Activated CD8-positive, alpha-beta memory T cell treated with anti-CD3 and anti-CD28 coated beads for 4 hours (primary cell): ENCODE results near the gene PDCD1LG2.

Source experiments
- DNase-seq, 2 donors: peaks; one replicate each; pipeline ENCODE4 v3.0.0-alpha.2; 2020; ENCODE audit warnings: low read depth in 2 of 2

PDCD1LG2 gene

GRCh38 chr9:5611321-5612184 is 101.2 kb downstream of the PDCD1LG2 start:
- DNase-seq, result no peak

GRCh38 chr9:5612185-5612530 is 101.8 kb downstream of the PDCD1LG2 start:
- no peak for DNase-seq

DNA sequence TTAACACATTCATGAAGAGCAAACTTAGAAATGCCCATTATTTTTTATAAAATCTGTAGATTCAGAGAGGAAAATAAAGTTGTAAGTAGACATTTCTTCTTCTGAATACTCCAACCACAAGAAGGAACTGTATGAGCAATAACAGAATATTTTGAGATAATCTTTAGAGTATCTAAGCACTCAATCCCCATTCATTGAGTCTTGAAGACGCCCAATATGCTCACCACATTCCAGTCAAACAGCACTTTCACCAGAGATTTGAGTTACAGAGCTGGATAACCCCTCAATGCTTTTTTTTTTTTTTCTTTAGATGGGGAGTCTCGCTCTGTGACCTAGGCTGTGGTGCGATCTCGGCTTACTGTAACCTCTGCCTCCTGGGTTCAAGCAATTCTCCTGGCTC is 103.9 kb downstream of the PDCD1LG2 start:
- no peak for DNase-seq

DNA sequence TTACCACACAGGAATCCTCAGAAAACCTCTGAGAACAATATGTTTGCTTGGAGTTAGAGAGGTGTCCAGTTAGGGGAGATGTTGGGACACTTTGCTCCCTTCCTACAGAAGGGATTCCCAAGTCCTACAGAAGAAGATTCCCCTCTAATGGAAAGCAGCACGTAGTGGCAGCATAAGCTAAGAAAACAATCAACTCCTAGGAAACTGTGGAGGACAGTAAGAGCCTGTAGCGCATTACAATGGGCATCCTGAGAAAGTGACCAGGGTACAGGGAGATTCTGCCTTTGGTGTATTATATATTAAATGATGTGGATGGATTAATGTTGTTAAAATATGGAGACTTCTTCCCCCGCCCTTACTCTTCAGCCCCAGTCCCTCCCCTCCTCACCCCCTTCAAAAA is 104.7 kb downstream of the PDCD1LG2 start:
- DNase-seq, result no peak

DNA sequence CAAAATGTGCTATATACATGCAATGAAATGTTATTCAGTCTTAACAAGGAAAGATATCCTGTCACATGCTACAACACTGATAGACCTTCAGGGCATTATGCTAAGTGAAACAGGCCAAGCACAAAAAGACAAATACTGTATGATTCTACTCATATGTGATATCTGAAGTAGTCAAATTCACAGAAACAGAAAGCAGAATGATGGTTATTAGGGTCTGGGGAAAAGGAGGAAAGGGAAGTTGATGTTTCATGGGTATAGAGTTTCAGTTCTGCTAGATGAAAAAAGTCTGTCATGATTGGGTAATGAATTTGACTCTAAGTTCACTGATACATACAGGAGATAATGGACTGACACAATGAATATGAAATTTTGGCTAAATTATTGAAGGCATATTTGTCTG is 107.4 kb downstream of the PDCD1LG2 start:
- no peak for DNase-seq

DNA sequence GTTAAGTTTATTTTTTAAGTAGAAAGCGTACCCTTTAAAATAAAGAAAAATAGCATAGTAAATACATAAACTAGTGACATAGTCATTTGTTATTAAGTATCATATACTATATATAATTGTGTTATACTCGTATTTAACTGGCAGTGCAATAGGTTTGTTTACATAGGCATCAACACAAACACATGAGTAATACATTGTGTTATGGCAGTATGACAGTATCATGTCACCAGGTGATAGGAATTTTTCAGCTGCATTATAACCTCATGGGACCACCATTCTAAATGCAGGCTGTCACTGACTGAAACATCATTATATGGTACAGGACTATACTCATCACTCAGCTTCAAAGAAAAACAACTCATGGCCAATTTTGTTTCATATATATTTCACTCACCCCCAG is 110.2 kb downstream of the PDCD1LG2 start:
- DNase-seq, result no peak
